K562 (cell line): Measurements from ENCODE around the gene CATSPER4. TPM values are rescaled to one million over a fixed set of nuclear protein-coding genes. Genes with fewer than 3 reads are reported as not detected.

Source experiments
- ARID3A ChIP-seq: IDR thresholded peaks from 2 replicates; pipeline ENCODE4 v1.6.1; 2012; ENCODE audit warnings: low read depth, low read length, improper control_type of control experiment, borderline replicate concordance
- DDX20 ChIP-seq: fragments of 450-650 bp; IDR thresholded peaks from 2 replicates; pipeline ENCODE4 v1.6.1; 2016; ENCODE audit warnings: missing genetic modification characterization, low read depth, mild to moderate bottlenecking, missing compliant biosample characterization, moderate library complexity
- ESRRB ChIP-seq: fragments of 250-450 bp; sonication (Bioruptor Pico); IDR thresholded peaks from 2 replicates; pipeline ENCODE4 v1.5.0; 2020; ENCODE audit warnings: mild to moderate bottlenecking, moderate library complexity, borderline replicate concordance
- ETV1 ChIP-seq: fragments of 450-650 bp; conservative IDR thresholded peaks from 2 replicates; pipeline ENCODE4 v1.6.1; 2016; ENCODE audit warnings: missing genetic modification characterization, control low read depth, low read depth, missing compliant biosample characterization
- FOXJ3 ChIP-seq: sonication (generic); formaldehyde crosslinking; IDR thresholded peaks from 2 replicates; pipeline ENCODE4 v1.4.0; 2020; ENCODE audit warnings: mild to moderate bottlenecking, missing genetic modification reagents
- FOXK2 ChIP-seq, 2 experiments: fragments of 450-650 bp; IDR thresholded peaks in 1 of 2; conservative IDR thresholded peaks in 1 of 2; 2 replicates each; pipeline ENCODE4 v1.6.1; 2016; ENCODE audit warnings: low read depth in 2 of 2, mild to moderate bottlenecking in 1 of 2
- GABPB1 ChIP-seq: sonication (generic); formaldehyde crosslinking; IDR thresholded peaks from 2 replicates; pipeline ENCODE4 v1.8.0; 2022; ENCODE audit warnings: mild to moderate bottlenecking, missing genetic modification reagents
- MTF1 ChIP-seq: fragments of 250-450 bp; sonication (Bioruptor Pico); IDR thresholded peaks from 2 replicates; pipeline ENCODE4 v1.9.0; 2021; ENCODE audit warnings: moderate library complexity, mild to moderate bottlenecking, inconsistent platforms, borderline replicate concordance
- RFX5 ChIP-seq: IDR thresholded peaks from 2 replicates; pipeline ENCODE4 v1.6.1; 2011; ENCODE audit warnings: low read depth, mild to moderate bottlenecking, improper control_type of control experiment, low read length
- RHOXF2B ChIP-seq: fragments of 250-450 bp; sonication (Bioruptor Pico); conservative IDR thresholded peaks from 2 replicates; pipeline ENCODE4 v1.5.1; 2021
- SMARCA5 ChIP-seq: fragments of 450-650 bp; IDR thresholded peaks from 2 replicates; pipeline ENCODE4 v1.6.1; 2016
- TAF7 ChIP-seq: fragments of 450-650 bp; IDR thresholded peaks from 2 replicates; pipeline ENCODE4 v1.6.1; 2016; ENCODE audit warnings: missing genetic modification characterization, missing compliant biosample characterization
- XRCC4 ChIP-seq: IDR thresholded peaks from one replicate; pipeline ENCODE4 v1.6.1; 2011; ENCODE audit not compliant: insufficient read depth, insufficient read length; ENCODE audit errors: extremely low read depth
- ZBTB1 ChIP-seq: sonication (generic); formaldehyde crosslinking; IDR thresholded peaks from 2 replicates; pipeline ENCODE4 v1.8.1; 2023; ENCODE audit warnings: missing genetic modification reagents, low read depth, mild to moderate bottlenecking, borderline replicate concordance
- ZFP1 ChIP-seq: fragments of 450-650 bp; formaldehyde crosslinking; IDR thresholded peaks from 2 replicates; pipeline ENCODE4 v1.4.0; 2020; ENCODE audit warnings: mild to moderate bottlenecking, mixed read lengths
- ZNF12 ChIP-seq: sonication (generic); formaldehyde crosslinking; IDR thresholded peaks from 2 replicates; pipeline ENCODE4 v1.4.0; 2020; ENCODE audit warnings: mild to moderate bottlenecking, missing genetic modification reagents
- ZNF57 ChIP-seq: fragments of 450-650 bp; formaldehyde crosslinking; IDR thresholded peaks from 2 replicates; pipeline ENCODE4 v1.4.0; 2020; ENCODE audit warnings: mild to moderate bottlenecking, moderate library complexity
- polyA plus RNA-seq, 8 experiments: library from polyadenylated mRNA; depleted of rRNA in 4 of 8; stranded (reverse) in 5 of 8; unstranded in 3 of 8; fragments of >200 nt; fragmentation: Nextera tagmentation in 2 of 8; fragmentation: Illumina TruSeq in 1 of 8; extraction: Ambion mirVana in 2 of 8; extraction: Trizol in 1 of 8; gene quantifications; 2 replicates each; pipeline versions ENCODE4 v1.2.1 to v1.2.3, GENCODE V29; 2011 to 2014; ENCODE audit warnings: inconsistent platforms in 1 of 8, missing spikeins in 1 of 8
- total RNA-seq, 7 experiments: library from RNA; depleted of rRNA in 6 of 7; stranded (reverse); fragments of >200 nt in 6 of 7; fragmentation: Illumina TruSeq in 2 of 7; extraction: Trizol in 2 of 7; gene quantifications; 2 replicates each; pipeline versions ENCODE4 v1.2.1 to v1.2.3, GENCODE V29; 2011 to 2021; ENCODE audit warnings: low replicate concordance in 1 of 7
- TF ChIP-seq, protein P1 (sequence below), 2 experiments: fragments of 450-650 bp; formaldehyde crosslinking in 1 of 2; IDR thresholded peaks; 2 replicates each; pipeline versions ENCODE4 v1.4.0 to v1.6.1; 2014 to 2020; ENCODE audit warnings: mild to moderate bottlenecking in 2 of 2, borderline replicate concordance in 1 of 2, low read depth in 1 of 2

Gene CATSPER4
- total and polyA plus RNA-seq, 9 of the 15 experiments (the other 6 are each of a cell fraction or from before 2014, with no cell fraction given), result 0.04 to 0.13 TPM; not detected in 7

DNA sequence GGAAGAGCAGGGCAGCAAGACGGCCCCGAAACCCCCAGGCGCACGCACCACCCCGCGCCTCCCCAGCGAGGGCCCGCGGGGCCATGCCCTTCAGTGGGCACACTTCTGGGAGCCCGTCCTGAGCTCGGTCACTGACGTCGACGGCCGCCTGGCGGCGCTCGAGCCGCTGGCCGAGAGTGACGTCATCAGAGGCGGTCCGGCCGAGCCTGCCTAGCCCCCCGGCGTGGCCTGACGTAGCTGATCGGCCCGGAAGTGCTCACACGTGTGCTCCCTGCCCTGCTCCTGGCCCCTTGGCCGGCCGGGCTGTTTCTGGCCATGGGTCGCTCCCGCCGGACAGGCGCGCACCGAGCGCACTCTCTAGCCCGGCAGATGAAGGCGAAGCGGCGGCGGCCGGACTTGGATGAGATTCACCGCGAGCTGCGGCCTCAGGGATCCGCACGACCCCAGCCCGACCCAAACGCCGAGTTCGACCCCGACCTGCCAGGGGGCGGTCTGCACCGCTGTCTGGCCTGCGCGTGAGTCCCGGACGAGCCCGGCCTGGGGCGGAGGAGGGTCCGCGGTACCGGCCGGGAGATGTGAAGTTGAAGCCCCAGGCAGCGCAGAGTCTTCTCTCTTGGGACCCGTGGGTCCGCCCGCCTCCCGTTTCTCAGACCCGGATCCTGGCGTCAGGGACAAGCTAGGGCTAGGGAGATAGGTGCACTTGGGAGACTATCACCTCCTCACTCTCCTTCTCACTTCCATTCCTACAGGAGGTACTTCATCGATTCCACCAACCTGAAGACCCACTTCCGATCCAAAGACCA is 20.5 kb upstream of the CATSPER4 start, which contains the start of gene ZNF593 (continued):
- TF ChIP-seq, protein P1, sequence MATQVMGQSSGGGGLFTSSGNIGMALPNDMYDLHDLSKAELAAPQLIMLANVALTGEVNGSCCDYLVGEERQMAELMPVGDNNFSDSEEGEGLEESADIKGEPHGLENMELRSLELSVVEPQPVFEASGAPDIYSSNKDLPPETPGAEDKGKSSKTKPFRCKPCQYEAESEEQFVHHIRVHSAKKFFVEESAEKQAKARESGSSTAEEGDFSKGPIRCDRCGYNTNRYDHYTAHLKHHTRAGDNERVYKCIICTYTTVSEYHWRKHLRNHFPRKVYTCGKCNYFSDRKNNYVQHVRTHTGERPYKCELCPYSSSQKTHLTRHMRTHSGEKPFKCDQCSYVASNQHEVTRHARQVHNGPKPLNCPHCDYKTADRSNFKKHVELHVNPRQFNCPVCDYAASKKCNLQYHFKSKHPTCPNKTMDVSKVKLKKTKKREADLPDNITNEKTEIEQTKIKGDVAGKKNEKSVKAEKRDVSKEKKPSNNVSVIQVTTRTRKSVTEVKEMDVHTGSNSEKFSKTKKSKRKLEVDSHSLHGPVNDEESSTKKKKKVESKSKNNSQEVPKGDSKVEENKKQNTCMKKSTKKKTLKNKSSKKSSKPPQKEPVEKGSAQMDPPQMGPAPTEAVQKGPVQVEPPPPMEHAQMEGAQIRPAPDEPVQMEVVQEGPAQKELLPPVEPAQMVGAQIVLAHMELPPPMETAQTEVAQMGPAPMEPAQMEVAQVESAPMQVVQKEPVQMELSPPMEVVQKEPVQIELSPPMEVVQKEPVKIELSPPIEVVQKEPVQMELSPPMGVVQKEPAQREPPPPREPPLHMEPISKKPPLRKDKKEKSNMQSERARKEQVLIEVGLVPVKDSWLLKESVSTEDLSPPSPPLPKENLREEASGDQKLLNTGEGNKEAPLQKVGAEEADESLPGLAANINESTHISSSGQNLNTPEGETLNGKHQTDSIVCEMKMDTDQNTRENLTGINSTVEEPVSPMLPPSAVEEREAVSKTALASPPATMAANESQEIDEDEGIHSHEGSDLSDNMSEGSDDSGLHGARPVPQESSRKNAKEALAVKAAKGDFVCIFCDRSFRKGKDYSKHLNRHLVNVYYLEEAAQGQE (IDR thresholded peaks at IDR 0.05; ENCODE audit: borderline replicate concordance), result peak; percentile 56
- TF ChIP-seq, protein P1 (CRISPR knock-in tag; IDR thresholded peaks at IDR 0.05; ENCODE audit: low read depth), result 0 out of 2 replicates have a peak, but pooled peaks have one; percentile 61
- no peak for TF ChIP-seq ZFP1 (CRISPR knock-in tag)
- no peak for TF ChIP-seq ARID3A
- TF ChIP-seq ESRRB, result no peak
- no peak for TF ChIP-seq FOXJ3
- no peak for TF ChIP-seq RHOXF2B (CRISPR knock-in tag)
- TF ChIP-seq MTF1, result no peak
- no peak for TF ChIP-seq ZNF12
- TF ChIP-seq ZNF57 (CRISPR knock-in tag), result 0 out of 2 replicates have a peak, but pooled peaks have one; percentile 34
- TF ChIP-seq XRCC4, result no peak
- TF ChIP-seq ZBTB1, result peak; percentile 73; the same call in 1 of the 2 replicates
- TF ChIP-seq ETV1 (tag), result peak; percentile 91
- peak in 1 of 2 experiments; percentile 76; a peak in 2 of 4 replicates for TF ChIP-seq FOXK2 (conservative IDR thresholded peaks at IDR 0.05 in 1 of 2, IDR thresholded peaks at IDR 0.05 in 1 of 2; ENCODE audit: low read depth in 2 of 2)
- peak; percentile 79; the same call in 1 of the 2 replicates for TF ChIP-seq RFX5
- peak; percentile 63; the same call in 1 of the 2 replicates for TF ChIP-seq TAF7 (tag)
- TF ChIP-seq GABPB1, result peak; percentile 98
- TF ChIP-seq DDX20 (tag), result no peak
- TF ChIP-seq SMARCA5, result no peak
